ENCODE data around the gene MTG1.

MTG1 gene

DNA sequence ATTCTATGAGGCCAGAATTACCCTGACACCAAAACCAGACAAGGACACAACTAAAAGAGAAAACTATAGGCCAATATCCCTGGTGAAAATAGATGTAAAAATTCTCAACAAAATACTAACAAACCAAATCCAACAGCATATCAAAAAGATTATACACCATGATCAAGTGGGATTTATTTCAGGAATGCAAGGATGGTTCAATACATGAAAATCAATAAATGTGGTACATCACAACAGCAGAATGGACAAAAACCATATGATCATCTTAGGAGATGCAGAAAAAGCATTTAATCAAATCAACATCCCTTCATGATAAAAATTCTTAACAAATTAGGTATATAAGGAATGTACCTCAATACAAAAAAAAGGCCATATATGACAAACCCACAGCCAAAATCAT is 54.2 kb downstream of the MTG1 start:
- no peak for FAIRE-seq
- no peak for DNase-seq (ENCODE audit: insufficient read length, low spot score)
- TF ChIP-seq POLR2A (IDR thresholded peaks at IDR 0.05; ENCODE audit: low read depth, low read length): no peak

DNA sequence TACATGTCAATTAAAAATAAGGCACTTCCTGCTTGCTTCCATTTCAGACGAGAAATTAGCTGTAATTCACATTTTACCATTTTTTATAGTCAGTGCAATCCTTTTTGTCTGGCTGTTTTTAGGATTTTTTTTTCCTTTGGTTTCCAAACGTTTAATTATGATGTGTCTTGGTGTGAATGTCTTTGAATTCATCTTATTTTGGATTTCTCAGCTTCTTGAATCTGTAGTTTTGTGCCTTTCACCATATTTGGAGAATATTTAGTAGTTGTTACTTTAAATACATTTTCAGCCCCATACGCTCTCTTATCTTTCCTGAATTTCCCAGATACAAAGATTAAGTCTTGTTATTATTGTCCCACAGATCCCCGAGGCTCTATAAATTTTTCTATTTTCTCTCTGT is 57.4 kb downstream of the MTG1 start:
- FAIRE-seq (no peak), DNase-seq (ENCODE audit: insufficient read length, low spot score) (no peak)
- no peak for TF ChIP-seq POLR2A (IDR thresholded peaks at IDR 0.05; ENCODE audit: low read depth, low read length)

DNA sequence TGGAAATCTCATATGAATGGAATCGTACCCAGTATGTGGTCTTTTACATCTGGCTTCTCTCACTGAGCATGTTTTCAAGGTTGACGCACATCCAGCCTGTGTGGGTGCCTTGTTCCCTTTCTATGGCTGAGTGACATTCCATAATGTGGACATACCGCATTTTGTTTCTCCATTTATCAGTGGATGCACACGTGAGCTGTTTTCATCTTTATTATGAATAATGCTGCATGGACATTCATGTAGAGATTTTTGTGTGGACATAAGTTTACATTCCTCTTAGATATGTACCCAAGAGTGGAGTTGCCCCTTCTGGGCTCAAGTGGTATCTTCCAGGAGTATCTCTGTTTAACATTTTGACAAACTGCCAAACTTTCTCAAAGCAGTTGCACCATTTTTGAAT is 58.5 kb downstream of the MTG1 start:
- no peak for TF ChIP-seq POLR2A (IDR thresholded peaks at IDR 0.05; ENCODE audit: low read depth, low read length)
- no peak for FAIRE-seq
- no peak for DNase-seq (ENCODE audit: insufficient read length, low spot score)

DNA sequence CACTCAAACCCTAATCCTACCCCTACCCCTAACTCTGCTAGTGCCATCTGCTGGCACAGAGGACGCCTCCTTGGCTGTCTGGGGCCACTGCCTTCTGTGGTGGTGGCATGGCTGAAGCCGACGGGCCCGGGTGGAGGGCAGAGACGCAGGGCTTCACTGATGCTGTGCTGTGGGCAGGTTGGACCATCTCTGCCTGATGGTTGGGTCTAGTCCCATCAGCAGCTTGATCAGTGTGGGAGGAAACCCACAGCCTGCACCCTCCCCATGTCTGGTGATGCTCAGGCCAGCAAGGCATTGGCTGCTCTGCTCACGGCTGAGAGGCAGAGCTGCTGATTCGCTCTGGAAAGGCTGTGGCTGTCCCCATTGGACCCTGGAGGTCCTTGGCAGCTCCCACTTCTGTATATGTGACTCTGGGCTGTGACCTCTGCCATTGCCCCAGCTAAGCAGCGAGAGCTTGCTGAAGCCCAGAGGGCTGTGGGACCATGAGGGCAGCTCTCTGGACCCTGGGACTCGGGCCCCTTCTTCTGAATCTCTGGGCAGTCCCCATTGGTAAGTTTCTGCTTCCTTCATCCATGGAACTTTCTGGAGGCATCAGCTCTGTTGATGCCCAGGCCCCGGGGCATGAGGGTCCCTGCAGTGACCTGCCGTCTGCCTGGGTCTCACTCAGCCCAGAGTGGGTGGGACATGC is 59.7 kb downstream of the MTG1 start, which contains the start of gene SCART1:
Gene SCART1, plus strand, starts transcription at position 430 of the 688 bp plus-strand sequence. Its CDS starts 53 bp downstream, at position 483.
- DNase-seq (ENCODE audit: insufficient read length, low spot score) (no peak), FAIRE-seq (no peak)
- TF ChIP-seq POLR2A (IDR thresholded peaks at IDR 0.05; ENCODE audit: low read depth, low read length): no peak

DNA sequence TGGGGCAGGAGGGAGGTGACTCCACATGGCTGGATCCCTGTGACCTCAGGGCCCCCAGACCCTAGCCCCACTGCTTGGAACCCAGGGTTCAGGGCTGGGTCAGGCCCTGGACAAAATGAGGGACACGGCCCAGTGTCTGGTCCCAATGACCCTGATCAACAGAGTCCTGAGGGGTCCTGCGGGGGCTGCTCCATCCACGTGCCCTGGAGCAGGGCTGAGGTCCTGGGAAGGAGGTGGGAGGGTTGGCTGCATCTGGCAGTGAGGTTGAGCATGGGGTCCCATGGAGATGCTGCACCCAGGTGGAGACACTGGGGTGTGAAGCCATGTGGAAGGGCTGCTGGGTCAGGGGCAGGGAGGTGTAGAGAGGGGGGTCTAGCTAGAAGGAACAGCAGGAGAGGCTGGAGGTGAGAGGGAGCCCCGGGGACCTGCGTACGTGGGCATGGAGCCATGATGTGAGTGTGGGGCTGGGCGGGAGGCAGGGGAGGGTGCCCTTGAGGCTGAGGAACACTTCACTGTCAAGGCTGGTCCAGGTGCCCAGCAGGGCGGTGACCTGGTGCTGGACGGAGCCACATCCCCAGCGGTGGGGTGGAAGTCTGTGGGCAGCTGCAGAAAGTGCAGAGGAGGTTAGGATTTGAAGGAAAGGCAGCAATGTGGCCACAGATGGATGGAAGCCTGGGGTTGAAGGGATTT is 60.4 kb downstream of the MTG1 start:
- no peak for TF ChIP-seq POLR2A (IDR thresholded peaks at IDR 0.05; ENCODE audit: low read depth, low read length)
- FAIRE-seq (no peak), DNase-seq (ENCODE audit: insufficient read length, low spot score) (no peak)

DNA sequence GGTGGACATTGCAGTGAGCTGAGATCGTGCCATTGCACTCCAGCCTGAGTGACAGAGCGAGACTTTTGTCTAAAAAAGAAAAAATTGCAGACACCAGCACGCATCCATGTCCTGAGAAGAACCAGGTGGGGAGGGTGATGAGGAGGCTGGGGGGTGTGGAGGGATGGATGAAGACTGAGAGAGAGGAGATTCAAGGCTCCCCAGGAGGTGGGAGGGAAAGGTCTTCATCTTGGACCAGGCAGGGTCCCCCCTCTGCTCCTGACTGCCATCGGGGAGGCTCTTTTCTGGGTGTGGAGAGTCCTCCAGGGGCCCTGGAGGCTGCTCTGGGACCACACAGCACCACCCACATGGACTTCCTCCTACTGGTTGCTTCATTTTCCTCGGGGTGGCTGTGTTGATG is 61.2 kb downstream of the MTG1 start:
- DNase-seq (ENCODE audit: insufficient read length, low spot score) (no peak), FAIRE-seq (no peak)
- TF ChIP-seq POLR2A (IDR thresholded peaks at IDR 0.05; ENCODE audit: low read depth, low read length): no peak

DNA sequence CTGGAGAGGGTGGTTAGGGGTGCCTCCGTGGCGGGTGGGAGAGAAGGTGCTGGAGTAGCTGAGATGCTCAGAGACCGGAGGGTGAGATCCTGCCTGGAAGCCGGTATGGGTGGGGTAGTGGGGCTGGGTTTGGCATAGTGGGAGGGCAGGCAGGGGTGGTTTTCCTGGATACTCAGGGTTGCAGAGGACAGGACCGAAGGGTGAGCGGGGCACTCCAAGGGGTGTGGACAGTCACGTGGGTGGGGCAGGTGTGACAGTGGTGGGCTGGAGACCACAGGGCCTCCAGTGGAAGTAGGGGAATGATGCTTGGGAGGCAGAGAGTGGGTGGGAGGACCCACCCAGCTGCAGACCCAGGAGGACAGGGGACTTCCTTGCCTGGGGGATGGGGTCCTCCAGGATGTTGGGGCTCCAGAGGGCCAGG is 61.7 kb downstream of the MTG1 start:
- DNase-seq (ENCODE audit: insufficient read length, low spot score): no peak
- no peak for FAIRE-seq
- TF ChIP-seq POLR2A (IDR thresholded peaks at IDR 0.05; ENCODE audit: low read depth, low read length): no peak

DNA sequence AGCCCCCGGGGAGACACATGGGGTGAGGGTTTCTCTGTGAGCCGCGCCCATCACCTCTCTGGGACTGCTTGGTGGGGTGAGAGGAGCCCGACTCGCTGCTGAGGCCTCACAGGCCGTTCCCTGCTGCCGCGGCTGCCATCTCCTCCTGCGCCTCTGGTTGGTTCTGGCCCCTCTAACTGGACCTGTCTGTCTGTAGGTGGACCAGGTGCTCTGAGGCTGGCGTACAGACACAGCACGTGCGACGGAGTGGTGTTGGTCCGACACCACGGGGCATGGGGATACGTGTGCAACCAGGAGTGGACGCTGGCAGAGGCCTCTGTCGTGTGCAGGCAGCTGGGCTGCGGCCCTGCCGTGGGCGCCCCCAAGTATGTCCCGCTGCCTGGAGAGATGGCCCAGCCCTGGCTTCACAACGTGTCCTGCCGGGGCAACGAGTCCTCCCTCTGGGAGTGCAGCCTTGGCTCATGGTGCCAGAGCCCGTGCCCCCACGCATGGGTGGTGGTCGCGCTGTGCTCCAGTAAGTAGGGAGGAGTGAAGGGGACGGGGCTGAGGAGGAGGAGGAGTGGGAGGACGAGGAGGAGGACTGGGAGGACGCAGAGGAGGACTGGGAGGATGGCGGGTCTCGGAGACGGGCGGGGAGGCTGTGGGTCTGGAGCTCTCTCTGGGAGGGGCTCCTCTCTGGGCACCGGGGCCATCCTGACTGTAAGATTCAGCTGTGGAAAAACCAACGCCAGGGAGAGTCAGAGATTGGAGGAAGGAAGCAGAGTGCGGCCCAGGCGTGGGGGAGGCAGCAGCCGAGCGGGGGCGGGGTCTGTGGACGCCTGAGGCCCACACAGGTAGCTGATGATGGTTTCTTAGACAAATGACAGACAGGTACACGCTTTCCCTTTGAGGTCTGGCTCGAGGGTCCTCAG is 62.3 kb downstream of the MTG1 start:
- FAIRE-seq (no peak), DNase-seq (ENCODE audit: insufficient read length, low spot score) (no peak)
- no peak for TF ChIP-seq POLR2A (IDR thresholded peaks at IDR 0.05; ENCODE audit: low read depth, low read length)

DNA sequence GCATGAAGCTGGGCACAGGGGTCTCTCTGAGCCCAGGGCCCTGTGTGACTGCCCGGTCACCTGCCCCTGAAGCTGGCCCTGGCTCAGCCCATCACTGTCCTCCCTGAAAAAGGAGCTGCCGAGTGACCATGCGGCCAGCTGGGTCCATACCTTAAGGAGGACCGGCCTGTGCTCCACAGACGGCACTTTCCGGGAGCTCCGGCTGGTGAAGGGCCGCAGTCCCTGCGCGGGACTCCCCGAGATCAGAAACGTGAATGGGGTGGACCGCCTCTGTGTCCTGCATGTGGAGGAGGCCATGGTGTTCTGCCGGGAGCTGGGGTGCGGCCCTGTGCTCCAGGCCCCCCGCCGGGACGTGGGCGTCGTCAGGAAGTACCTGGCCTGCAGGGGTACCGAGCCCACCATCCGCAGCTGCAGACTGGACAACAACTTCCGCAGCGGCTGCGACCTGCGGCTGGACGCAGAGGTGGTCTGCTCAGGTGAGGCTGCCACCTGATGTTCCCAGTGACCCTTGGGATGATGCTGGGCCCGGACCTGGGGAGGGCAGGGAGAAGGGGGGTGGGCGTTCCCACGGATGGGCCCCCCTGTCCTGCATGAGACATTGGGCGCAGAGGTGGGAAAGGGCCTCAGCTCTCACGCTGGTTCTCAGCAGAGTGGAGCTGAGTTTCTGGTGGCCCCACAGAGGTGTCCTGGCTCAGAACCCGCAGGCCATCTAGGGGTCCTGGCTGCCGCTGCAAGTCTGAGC is 63.3 kb downstream of the MTG1 start:
- DNase-seq (ENCODE audit: insufficient read length, low spot score) (no peak), FAIRE-seq (no peak)
- no peak for TF ChIP-seq POLR2A (IDR thresholded peaks at IDR 0.05; ENCODE audit: low read depth, low read length)

DNA sequence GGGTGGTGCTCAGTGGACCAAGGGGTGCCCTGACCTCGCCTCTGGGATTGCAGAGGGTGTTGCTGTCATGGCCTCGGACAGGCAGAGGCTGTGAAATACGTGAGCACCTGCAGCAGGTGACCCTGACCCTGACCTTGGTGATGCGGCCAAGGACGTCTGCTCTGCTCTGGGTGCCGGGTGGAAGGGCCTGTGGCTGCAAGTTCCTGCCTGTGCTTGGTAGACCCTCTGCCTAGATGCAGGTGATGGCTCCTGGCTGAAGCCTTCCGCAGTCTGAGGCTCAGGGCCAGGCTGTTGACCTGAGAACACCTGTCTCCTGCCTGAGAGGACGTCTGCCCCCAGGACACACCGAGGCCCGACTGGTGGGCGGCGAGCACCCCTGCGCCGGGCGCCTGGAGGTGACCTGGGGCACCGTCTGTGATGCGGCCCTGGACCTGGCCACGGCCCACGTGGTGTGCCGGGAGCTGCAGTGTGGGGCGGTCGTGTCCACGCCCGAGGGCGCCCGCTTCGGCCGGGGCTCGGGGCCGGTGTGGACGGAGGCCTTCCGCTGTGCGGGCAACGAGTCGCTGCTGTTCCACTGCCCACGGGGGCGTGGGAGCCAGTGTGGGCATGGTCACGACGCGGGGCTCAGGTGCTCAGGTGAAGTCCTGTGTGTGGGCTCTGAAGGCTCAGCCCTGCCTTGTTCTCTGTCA is 64.2 kb downstream of the MTG1 start:
- no peak for FAIRE-seq
- DNase-seq (ENCODE audit: insufficient read length, low spot score): no peak
- TF ChIP-seq POLR2A (IDR thresholded peaks at IDR 0.05; ENCODE audit: low read depth, low read length): no peak

DNA sequence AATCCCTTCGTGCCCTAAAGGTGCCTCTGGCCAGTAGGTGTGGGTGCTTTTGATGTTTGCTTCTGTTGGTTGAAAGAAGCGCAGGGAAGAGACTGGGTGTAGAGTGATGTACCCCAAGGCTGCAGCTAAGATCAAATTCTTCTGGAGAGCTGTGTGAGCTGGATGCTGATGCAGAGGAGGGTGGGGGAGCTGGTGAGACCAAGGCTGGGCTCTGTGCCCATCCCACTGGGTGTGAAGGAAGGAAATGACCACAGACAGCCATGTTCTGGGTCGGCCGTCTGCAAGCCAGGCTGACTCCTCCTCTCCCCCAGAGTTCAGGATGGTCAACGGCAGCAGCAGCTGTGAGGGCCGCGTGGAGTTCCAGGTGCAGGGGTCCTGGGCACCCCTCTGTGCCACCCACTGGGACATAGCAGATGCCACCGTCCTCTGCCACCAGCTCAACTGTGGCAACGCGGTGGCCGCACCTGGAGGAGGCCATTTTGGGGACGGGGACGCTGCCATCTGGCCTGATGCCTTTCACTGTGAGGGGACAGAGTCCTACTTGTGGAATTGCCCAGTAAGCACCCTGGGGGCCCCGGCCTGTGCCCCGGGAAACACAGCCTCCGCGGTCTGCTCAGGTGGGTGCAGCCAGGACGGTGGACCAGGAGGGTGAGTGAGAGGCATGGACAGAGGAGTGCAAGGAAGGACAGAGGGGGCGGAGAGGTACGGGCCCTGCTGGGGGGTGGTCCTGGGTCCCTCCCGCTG is 64.9 kb downstream of the MTG1 start:
- no peak for FAIRE-seq

DNA sequence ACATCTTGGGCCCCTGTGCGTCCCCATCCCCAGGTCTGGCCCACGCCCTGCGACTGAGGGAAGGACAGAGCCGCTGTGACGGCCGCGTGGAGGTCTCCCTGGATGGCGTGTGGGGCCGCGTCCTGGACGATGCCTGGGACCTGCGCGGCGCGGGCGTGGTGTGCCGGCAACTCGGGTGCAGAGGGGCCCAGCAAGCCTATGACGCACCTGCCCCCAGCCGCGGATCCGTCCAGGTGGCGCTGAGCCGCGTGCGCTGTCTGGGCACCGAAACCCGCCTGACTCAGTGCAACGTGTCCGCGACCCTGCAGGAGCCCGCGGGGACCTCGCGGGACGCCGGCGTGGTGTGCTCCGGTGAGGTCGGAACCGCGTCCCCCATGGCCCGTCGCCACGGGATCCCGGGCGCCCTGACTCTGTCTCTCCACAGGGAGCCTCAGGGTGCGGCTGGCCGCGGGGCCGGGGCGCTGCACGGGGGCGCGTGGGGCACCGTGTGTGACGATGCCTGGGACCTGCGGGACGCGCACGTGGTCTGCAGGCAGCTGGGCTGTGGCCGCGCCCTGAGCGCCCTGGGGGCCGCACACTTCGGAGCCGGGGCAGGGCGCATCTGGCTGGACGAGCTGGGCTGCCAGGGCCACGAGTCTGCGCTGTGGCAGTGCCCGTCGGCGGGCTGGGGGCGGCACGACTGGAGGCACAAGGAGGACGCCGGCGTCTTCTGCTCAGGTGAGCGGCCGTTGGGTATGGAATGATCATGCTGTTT is 65.7 kb downstream of the MTG1 start:
- no peak for TF ChIP-seq POLR2A (IDR thresholded peaks at IDR 0.05; ENCODE audit: low read depth, low read length)
- FAIRE-seq (no peak), DNase-seq (ENCODE audit: insufficient read length, low spot score) (no peak)

More for the DNA sequence above, 64.9 kb downstream of the MTG1 start:
- no peak for TF ChIP-seq POLR2A (IDR thresholded peaks at IDR 0.05; ENCODE audit: low read depth, low read length)
- DNase-seq (ENCODE audit: insufficient read length, low spot score): no peak

Measured in H54 (cell line).